ENCODE data around the gene SLC26A1. TPM values are rescaled to one million over a fixed set of nuclear protein-coding genes. Genes with fewer than 3 reads are reported as not detected.
"Not testable (repeated sequence)": the region's sequence is repeated elsewhere in the genome, so short reads cannot be mapped to it uniquely, and the experiment has no call there.

Gene SLC26A1
- total RNA-seq, 1 donor from 2014 or later: 2.6 TPM

DNA sequence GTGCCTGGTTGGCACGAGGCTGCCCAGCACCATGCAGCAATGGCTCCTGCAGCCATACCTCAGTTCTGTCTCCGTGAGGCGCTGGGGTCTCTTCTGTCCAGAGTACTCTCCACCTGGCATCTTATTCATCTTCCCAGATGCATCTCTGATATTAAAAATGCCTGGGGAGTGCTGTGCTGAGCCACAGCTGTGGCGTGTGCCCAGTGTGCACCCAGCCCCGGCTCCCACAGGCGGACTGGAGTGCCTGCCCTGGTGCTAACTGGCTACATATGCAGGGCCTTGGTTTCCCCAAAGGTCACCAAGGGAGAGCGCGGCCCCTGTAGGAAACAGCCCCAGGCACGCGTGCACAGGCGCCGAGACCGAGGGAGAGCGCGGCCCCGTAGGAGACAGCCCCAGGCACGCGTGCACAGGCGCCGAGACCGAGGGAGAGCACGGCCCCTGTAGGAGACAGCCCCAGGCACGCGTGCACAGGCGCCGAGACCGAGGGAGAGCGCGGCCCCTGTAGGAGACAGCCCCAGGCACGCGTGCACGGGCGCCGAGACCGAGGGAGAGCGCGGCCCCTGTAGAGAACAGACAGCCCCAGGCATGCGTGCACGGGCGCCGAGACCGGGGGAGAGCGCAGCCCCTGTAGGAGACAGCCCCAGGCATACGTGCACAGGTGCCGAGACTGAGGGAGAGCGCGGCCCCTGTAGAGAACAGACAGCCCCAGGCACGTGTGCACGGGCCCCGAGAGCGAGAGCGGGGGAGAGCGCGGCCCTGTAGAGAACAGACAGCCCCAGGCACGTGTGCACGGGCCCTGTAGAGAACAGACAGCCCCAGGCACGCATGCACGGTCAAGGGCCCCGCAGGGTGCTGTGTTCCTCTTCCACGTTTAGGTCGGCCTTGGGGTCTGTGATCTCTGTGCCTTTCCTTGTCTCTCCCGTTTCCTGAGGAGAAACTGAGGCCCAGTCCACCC lies 46.4 kb downstream of the SLC26A1 start:
- Mint-ChIP-seq H3K27me3 (peaks cover 4% of the 10 kb centered on the region), H3K36me3 (ENCODE audit: insufficient read depth) (no peaks in the 10 kb centered on the region), H3K9me3 (ENCODE audit: low read depth) (no peaks in the 10 kb centered on the region), H3K4me3 (ENCODE audit: low read depth) (no peak overlapping the region), H3K27ac (no peak overlapping the region), H3K4me1 (ENCODE audit: low read depth) (peaks cover 11% of the 10 kb centered on the region)
- no peak for TF ChIP-seq CTCF (IDR thresholded peaks at IDR 0.05; ENCODE audit: unreplicated experiment)
- DNase-seq (ENCODE audit: low spot score, unreplicated experiment): no peak

GRCh38 chr4:946103-946450 lies 47.1 kb downstream of the SLC26A1 start:
- no peak for DNase-seq (ENCODE audit: low spot score, unreplicated experiment)
- H3K4me3 Mint-ChIP-seq (ENCODE audit: low read depth): peak overlapping the region; percentile 68
- H3K9me3 Mint-ChIP-seq (ENCODE audit: low read depth): no peaks in the 10 kb centered on the region
- peaks cover 4% of the 10 kb centered on the region for H3K27me3 Mint-ChIP-seq
- peak overlapping the region; percentile 19 for H3K27ac Mint-ChIP-seq
- TF ChIP-seq CTCF (IDR thresholded peaks at IDR 0.05; ENCODE audit: unreplicated experiment): no peak
- no peaks in the 10 kb centered on the region for H3K36me3 Mint-ChIP-seq (ENCODE audit: insufficient read depth)
- H3K4me1 Mint-ChIP-seq (ENCODE audit: low read depth): peaks cover 11% of the 10 kb centered on the region

DNA sequence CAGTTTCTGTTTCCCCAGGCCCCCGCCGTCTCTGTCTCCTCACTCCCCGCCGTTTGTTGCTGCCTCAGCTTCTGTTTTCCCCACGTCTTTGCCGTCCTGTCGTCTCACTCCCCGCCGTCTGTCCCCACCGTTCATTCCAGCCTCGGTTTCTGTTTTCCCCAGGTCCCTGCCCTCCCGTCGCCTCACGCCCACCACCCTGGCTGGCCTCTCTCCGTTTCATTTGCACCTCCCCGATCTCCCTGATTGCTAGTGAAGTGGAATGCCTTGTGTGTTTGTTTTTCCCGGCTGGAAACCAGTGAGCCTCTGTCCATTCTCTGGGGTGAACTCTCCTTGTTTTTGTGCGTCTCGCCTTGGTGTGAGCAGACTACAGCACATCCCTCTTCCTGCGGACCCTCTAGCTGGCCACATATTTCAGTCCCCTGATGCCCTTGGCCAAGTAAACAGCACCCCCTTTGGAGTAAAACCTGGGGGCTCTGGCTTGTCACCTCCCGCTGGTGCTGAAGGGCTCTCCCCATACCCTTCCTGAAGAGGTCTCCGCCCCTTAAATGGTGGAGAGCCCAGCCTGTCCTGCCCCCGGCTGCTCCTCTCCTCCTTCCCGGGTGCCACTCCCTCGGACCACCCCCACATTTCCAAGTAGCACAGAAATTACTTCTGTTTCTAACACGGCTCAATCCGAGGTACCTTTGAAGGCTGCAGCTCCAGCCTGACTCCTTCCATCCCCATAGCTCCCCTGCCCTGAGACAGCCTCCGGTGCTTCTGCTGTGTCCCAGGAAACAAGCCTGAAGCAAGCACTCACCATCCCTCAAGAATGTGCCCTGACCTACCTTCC lies 47.7 kb downstream of the SLC26A1 start:
- Mint-ChIP-seq H3K27ac (peak overlapping the region; percentile 34), H3K36me3 (ENCODE audit: insufficient read depth) (no peaks in the 10 kb centered on the region)

DNA sequence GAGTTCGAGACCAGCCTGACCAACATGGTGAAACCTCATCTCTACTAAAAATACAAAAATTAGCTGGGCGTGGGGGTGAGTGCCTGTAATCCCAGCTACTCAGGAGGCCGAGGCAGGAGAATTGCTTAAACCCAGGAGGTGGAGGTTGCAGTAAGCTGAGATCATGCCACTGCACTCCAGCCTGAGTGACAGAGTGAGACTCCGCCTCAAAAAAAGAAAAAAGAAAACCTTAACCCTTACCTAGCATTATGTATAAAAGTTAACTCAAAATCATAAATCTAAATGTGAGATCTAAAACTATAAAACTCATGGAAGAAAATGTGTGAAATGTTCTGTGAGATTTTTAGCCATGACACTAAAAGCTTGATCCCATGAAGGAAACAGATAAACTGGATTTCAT lies 53.7 kb downstream of the SLC26A1 start:
- not testable (repeated sequence) for DNase-seq (ENCODE audit: low spot score, unreplicated experiment); H3K4me1 Mint-ChIP-seq (ENCODE audit: low read depth); H3K9me3 Mint-ChIP-seq (ENCODE audit: low read depth); H3K4me3 Mint-ChIP-seq (ENCODE audit: low read depth); H3K36me3 Mint-ChIP-seq (ENCODE audit: insufficient read depth); H3K27ac Mint-ChIP-seq; H3K27me3 Mint-ChIP-seq

More for the DNA sequence above, 47.7 kb downstream of the SLC26A1 start:
- Mint-ChIP-seq H3K27me3 (peaks cover 4% of the 10 kb centered on the region), H3K4me3 (ENCODE audit: low read depth) (peak overlapping the region; percentile 68), H3K4me1 (ENCODE audit: low read depth) (peaks cover 11% of the 10 kb centered on the region), H3K9me3 (ENCODE audit: low read depth) (no peaks in the 10 kb centered on the region)
- TF ChIP-seq CTCF (IDR thresholded peaks at IDR 0.05; ENCODE audit: unreplicated experiment): no peak
- peak; percentile 10 for DNase-seq (ENCODE audit: low spot score, unreplicated experiment)

Other genes with a start within 250 kb of the SLC26A1 start
- 1.4 and 2.0 TPM in 2 replicates for gene CPLX1, start 167.3 kb downstream of the SLC26A1 start, total RNA-seq
- 116 and 119 TPM in 2 replicates for gene GAK, start 61.1 kb downstream of the SLC26A1 start, total RNA-seq
- 29.1 and 30.6 TPM in 2 replicates for gene TMEM175, start 60.9 kb downstream of the SLC26A1 start, total RNA-seq
- gene DGKQ, start 19.8 kb downstream of the SLC26A1 start, total RNA-seq: 21.6 and 24.9 TPM in 2 replicates
- 79.4 and 87.0 TPM in 2 replicates for gene IDUA, start 6.4 kb downstream of the SLC26A1 start, total RNA-seq
- gene FGFRL1, start 18.2 kb upstream of the SLC26A1 start, total RNA-seq: 121 and 126 TPM in 2 replicates
- gene RNF212, start 120.2 kb upstream of the SLC26A1 start, total RNA-seq: 11.2 and 11.6 TPM in 2 replicates
- gene SPON2, start 179.2 kb upstream of the SLC26A1 start, total RNA-seq: 1.9 and 2.2 TPM in 2 replicates

All from progenitor cell of endocrine pancreas (in vitro differentiated cells).